Measurements from ENCODE around the gene RHBDF2. TPM values are rescaled to one million over a fixed set of nuclear protein-coding genes. Genes with fewer than 3 reads are reported as not detected.

RHBDF2 gene
- total RNA-seq, 6 experiments from 2014 or later = 7.1 to 18.6 (median 11.0) TPM

- Histone ChIP-seq H3K27ac (peak overlapping the region in 1 of 3 donors; percentile 79), H3K4me1 (peaks cover 0 to 58% (median 14%) of the 10 kb centered on the region in 4 donors), H3K4me3 (peak overlapping the region in 1 of 3 donors; percentile 39), H3K36me3 (no peaks in the 10 kb centered on the region), H3K9me3 (no peaks in the 10 kb centered on the region), H3K27me3 (no peaks in the 10 kb centered on the region)
- no peak for DNase-seq
- no peak for ATAC-seq
- intact Hi-C loops (cut with DNase I) = no loop called here
- WGBS (ENCODE audit: insufficient coverage, low coverage, low lambda C conversion rate, missing lambda C conversion rate) = 43% methylated on average over 2 of the region's 2 CpGs
- TF ChIP-seq POLR2A (IDR thresholded peaks at IDR 0.05) = no peak
- no peak for TF ChIP-seq CTCF (IDR thresholded peaks at IDR 0.05)
Measured at GRCh38 chr17:76547642-76548202, 46.5 kb upstream of the RHBDF2 start.

GRCh38 chr17:76547183-76547641 lies 46.0 kb upstream of the RHBDF2 start:
- no peak overlapping the region for H3K27ac ChIP-seq
- ATAC-seq (peak; percentile 42 to 60 (median 52)), DNase-seq (no peak)
- TF ChIP-seq CTCF (IDR thresholded peaks at IDR 0.05) (peak; percentile 54 to 60 (median 56)), POLR2A (IDR thresholded peaks at IDR 0.05) (no peak)
- H3K36me3 ChIP-seq = no peaks in the 10 kb centered on the region
- no peaks in the 10 kb centered on the region for H3K27me3 ChIP-seq
- no peaks in the 10 kb centered on the region for H3K9me3 ChIP-seq
- peaks cover 0 to 58% (median 14%) of the 10 kb centered on the region in 4 donors for H3K4me1 ChIP-seq
- 19% methylated on average over 2 of the region's 3 CpGs for WGBS (ENCODE audit: insufficient coverage, low coverage, low lambda C conversion rate, missing lambda C conversion rate)
- no peak overlapping the region for H3K4me3 ChIP-seq
- intact Hi-C loops (cut with DNase I) = no loop called here

- intact Hi-C loops (cut with DNase I) = no loop called here
- H3K4me1 ChIP-seq = peaks cover 0 to 58% (median 14%) of the 10 kb centered on the region in 4 donors
- no peak overlapping the region for H3K27ac ChIP-seq
- no peak for ATAC-seq
- H3K27me3 ChIP-seq = no peaks in the 10 kb centered on the region
- H3K4me3 ChIP-seq = no peak overlapping the region
- TF ChIP-seq CTCF (IDR thresholded peaks at IDR 0.05) (no peak), POLR2A (IDR thresholded peaks at IDR 0.05) (no peak)
- no peaks in the 10 kb centered on the region for H3K9me3 ChIP-seq
- no peak for DNase-seq
- 55% methylated on average over 8 of the region's 11 CpGs for WGBS (ENCODE audit: insufficient coverage, low coverage, low lambda C conversion rate, missing lambda C conversion rate)
- H3K36me3 ChIP-seq = no peaks in the 10 kb centered on the region
Measured at GRCh38 chr17:76546556-76547182, 45.4 kb upstream of the RHBDF2 start.

- no peaks in the 10 kb centered on the region for H3K9me3 ChIP-seq
- 25% methylated on average over 1 of the region's 13 CpGs for WGBS (ENCODE audit: insufficient coverage, low coverage, low lambda C conversion rate, missing lambda C conversion rate)
- peaks cover 0 to 53% (median 10%) of the 10 kb centered on the region in 4 donors for H3K4me1 ChIP-seq
- intact Hi-C loops (cut with DNase I) = no loop called here
- DNase-seq = no peak
- H3K27me3 ChIP-seq = no peaks in the 10 kb centered on the region
- ATAC-seq = no peak
- no peak for TF ChIP-seq CTCF (IDR thresholded peaks at IDR 0.05)
- no peak for TF ChIP-seq POLR2A (IDR thresholded peaks at IDR 0.05)
- no peaks in the 10 kb centered on the region for H3K36me3 ChIP-seq
- H3K4me3 ChIP-seq = no peak overlapping the region
- no peak overlapping the region for H3K27ac ChIP-seq
Measured at GRCh38 chr17:76545918-76546555, 44.8 kb upstream of the RHBDF2 start.
